Muscle layer of duodenum (tissue), 2 donors: ENCODE data around the gene TRAF1.

Experiments used
- H3K27ac ChIP-seq: one replicate; pipeline ENCODE4 v1.7.0; 2013; ENCODE audit warnings: mild to moderate bottlenecking, low read length
- H3K27me3 ChIP-seq: one replicate; pipeline ENCODE4 v1.7.0; 2013; ENCODE audit warnings: low read depth, mild to moderate bottlenecking, control low read depth, low read length
- H3K36me3 ChIP-seq, 2 donors: one replicate each; pipeline ENCODE4 v1.7.0; 2013; ENCODE audit warnings: low read length in 2 of 2, control low read depth in 1 of 2, mild to moderate bottlenecking in 1 of 2; ENCODE audit not compliant: insufficient read depth in 2 of 2, control insufficient read depth in 1 of 2
- H3K4me1 ChIP-seq, 2 donors: one replicate each; pipeline ENCODE4 v1.7.0; 2013; ENCODE audit warnings: low read length in 2 of 2, mild to moderate bottlenecking in 2 of 2, control low read depth in 1 of 2, moderate library complexity in 1 of 2; ENCODE audit not compliant: insufficient read depth in 2 of 2, control insufficient read depth in 1 of 2
- H3K4me3 ChIP-seq, 2 donors: one replicate each; pipeline ENCODE4 v1.7.0; 2013; ENCODE audit warnings: low read length in 2 of 2, low read depth in 1 of 2, mild to moderate bottlenecking in 1 of 2
- H3K9me3 ChIP-seq, 2 donors: one replicate each; pipeline ENCODE4 v1.7.0; 2013; ENCODE audit warnings: low read length in 2 of 2, control low read depth in 1 of 2, mild to moderate bottlenecking in 1 of 2; ENCODE audit not compliant: control insufficient read depth in 1 of 2
- donor health status: healthy.

The TRAF1 gene

GRCh38 chr9:120862452-120862851 lies 64.1 kb downstream of the TRAF1 start:
- H3K27ac ChIP-seq = no peak overlapping the region
- H3K36me3 ChIP-seq = peaks cover 40 to 81% of the 10 kb centered on the region in 2 donors
- no peaks in the 10 kb centered on the region for H3K4me1 ChIP-seq
- H3K9me3 ChIP-seq = no peaks in the 10 kb centered on the region
- H3K4me3 ChIP-seq = no peak overlapping the region
- no peaks in the 10 kb centered on the region for H3K27me3 ChIP-seq

- peaks cover 40 to 85% of the 10 kb centered on the region in 2 donors for H3K36me3 ChIP-seq
- H3K27me3 ChIP-seq = no peaks in the 10 kb centered on the region
- no peak overlapping the region for H3K4me3 ChIP-seq
- no peak overlapping the region for H3K27ac ChIP-seq
- no peaks in the 10 kb centered on the region for H3K4me1 ChIP-seq
- H3K9me3 ChIP-seq = no peaks in the 10 kb centered on the region
Observed at GRCh38 chr9:120861935-120862334, 64.7 kb downstream of the TRAF1 start.

- no peaks in the 10 kb centered on the region for H3K4me1 ChIP-seq
- peaks cover 34 to 73% of the 10 kb centered on the region in 2 donors for H3K36me3 ChIP-seq
- H3K27me3 ChIP-seq = no peaks in the 10 kb centered on the region
- no peaks in the 10 kb centered on the region for H3K9me3 ChIP-seq
- H3K27ac ChIP-seq = no peak overlapping the region
- no peak overlapping the region for H3K4me3 ChIP-seq
Observed at GRCh38 chr9:120860083-120860482, 66.5 kb downstream of the TRAF1 start.

GRCh38 chr9:120859361-120859760 lies 67.2 kb downstream of the TRAF1 start:
- H3K27ac ChIP-seq = no peak overlapping the region
- H3K9me3 ChIP-seq = no peaks in the 10 kb centered on the region
- H3K4me3 ChIP-seq = no peak overlapping the region
- no peaks in the 10 kb centered on the region for H3K27me3 ChIP-seq
- peaks cover 34 to 72% of the 10 kb centered on the region in 2 donors for H3K36me3 ChIP-seq
- no peaks in the 10 kb centered on the region for H3K4me1 ChIP-seq

GRCh38 chr9:120857902-120858301 lies 68.7 kb downstream of the TRAF1 start:
- Histone ChIP-seq H3K27ac (no peak overlapping the region), H3K4me1 (no peaks in the 10 kb centered on the region), H3K27me3 (no peaks in the 10 kb centered on the region), H3K36me3 (peaks cover 34 to 59% of the 10 kb centered on the region in 2 donors), H3K4me3 (no peak overlapping the region), H3K9me3 (no peaks in the 10 kb centered on the region)

GRCh38 chr9:120857481-120857880 lies 69.1 kb downstream of the TRAF1 start:
- H3K9me3 ChIP-seq = no peaks in the 10 kb centered on the region
- no peak overlapping the region for H3K4me3 ChIP-seq
- H3K4me1 ChIP-seq = no peaks in the 10 kb centered on the region
- peaks cover 31 to 54% of the 10 kb centered on the region in 2 donors for H3K36me3 ChIP-seq
- H3K27ac ChIP-seq = no peak overlapping the region
- H3K27me3 ChIP-seq = no peaks in the 10 kb centered on the region

GRCh38 chr9:120856700-120857099 lies 69.9 kb downstream of the TRAF1 start:
- H3K27me3 ChIP-seq = no peaks in the 10 kb centered on the region
- H3K36me3 ChIP-seq = peaks cover 28 to 47% of the 10 kb centered on the region in 2 donors
- H3K27ac ChIP-seq = no peak overlapping the region
- no peaks in the 10 kb centered on the region for H3K9me3 ChIP-seq
- H3K4me3 ChIP-seq = no peak overlapping the region
- no peaks in the 10 kb centered on the region for H3K4me1 ChIP-seq

GRCh38 chr9:120855827-120856670 lies 70.5 kb downstream of the TRAF1 start:
- Histone ChIP-seq H3K4me1 (no peaks in the 10 kb centered on the region), H3K9me3 (no peaks in the 10 kb centered on the region), H3K27me3 (no peaks in the 10 kb centered on the region), H3K4me3 (no peak overlapping the region), H3K36me3 (peaks cover 22 to 40% of the 10 kb centered on the region in 2 donors), H3K27ac (no peak overlapping the region)

GRCh38 chr9:120854596-120855327 lies 71.8 kb downstream of the TRAF1 start:
- H3K4me3 ChIP-seq = no peak overlapping the region
- no peaks in the 10 kb centered on the region for H3K4me1 ChIP-seq
- no peak overlapping the region for H3K27ac ChIP-seq
- peaks cover 11 to 27% of the 10 kb centered on the region in 2 donors for H3K36me3 ChIP-seq
- H3K9me3 ChIP-seq = no peaks in the 10 kb centered on the region
- no peaks in the 10 kb centered on the region for H3K27me3 ChIP-seq

- H3K27me3 ChIP-seq = no peaks in the 10 kb centered on the region
- no peak overlapping the region for H3K27ac ChIP-seq
- no peaks in the 10 kb centered on the region for H3K4me1 ChIP-seq
- no peak overlapping the region for H3K4me3 ChIP-seq
- H3K9me3 ChIP-seq = no peaks in the 10 kb centered on the region
- peaks cover 2 to 17% of the 10 kb centered on the region in 2 donors for H3K36me3 ChIP-seq
Observed at GRCh38 chr9:120853198-120853597, 73.4 kb downstream of the TRAF1 start.
